Bronchial epithelial cell (primary cell): ENCODE measurements around the gene RIT2. TPM values are rescaled to one million over a fixed set of nuclear protein-coding genes. Genes with fewer than 3 reads are reported as not detected.

Source experiments
- DNase-seq: peaks from one replicate; pipeline ENCODE4 v3.0.0-alpha.2; 2010; ENCODE audit warnings: low read depth
- FAIRE-seq: peaks from 2 replicates; lab custom pipeline; 2011; peaks lifted over from hg19 to GRCh38; lab: Jason Lieb, UNC
- H3K27me3 ChIP-seq: 2 replicates; pipeline ENCODE4 v1.5.1; 2011; ENCODE audit warnings: low read length; ENCODE audit not compliant: control insufficient read depth, insufficient read depth
- H3K36me3 ChIP-seq: 2 replicates; pipeline ENCODE4 v1.5.1; 2011; ENCODE audit warnings: low read length; ENCODE audit not compliant: control insufficient read depth, insufficient read depth
- H3K4me3 ChIP-seq: 2 replicates; pipeline ENCODE4 v1.5.1; 2011; ENCODE audit warnings: mild to moderate bottlenecking, low read depth, low read length, control low read depth
- total RNA-seq: library from RNA; depleted of rRNA; stranded (reverse); fragments of >200 nt; gene quantifications from 2 replicates; pipeline ENCODE4 v1.2.1, GENCODE V29; 2014
- TF ChIP-seq, protein P1 (sequence below): IDR thresholded peaks from 2 replicates; pipeline ENCODE4 v1.5.1; 2011; ENCODE audit warnings: mild to moderate bottlenecking, moderate library complexity, low read length, control low read depth, inconsistent platforms; ENCODE audit not compliant: insufficient read depth, severe bottlenecking

The RIT2 gene
- total RNA-seq, 1 donor from 2014 or later, result not detected

DNA sequence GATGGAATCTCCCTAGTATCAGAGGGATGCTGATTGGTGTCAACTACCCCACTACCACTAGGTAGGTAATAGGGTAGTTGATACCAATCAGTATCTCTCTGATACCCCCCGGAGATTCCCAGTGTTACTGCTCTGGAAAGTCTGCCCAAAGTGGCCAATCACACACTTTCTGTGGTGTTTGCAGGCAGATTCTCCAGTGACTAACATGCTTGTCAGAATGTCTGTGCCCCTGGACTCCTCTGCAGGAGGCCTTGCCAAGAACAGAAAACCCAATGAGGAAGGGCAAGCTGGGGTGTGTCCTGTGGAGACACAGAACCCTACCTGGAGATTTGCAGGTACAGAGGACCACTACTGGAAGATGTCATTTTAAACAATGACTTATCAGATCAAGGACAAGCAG lies 135.1 kb downstream of the RIT2 start:
- DNase-seq, result no peak
- no peak overlapping the region for H3K4me3 ChIP-seq
- H3K36me3 ChIP-seq, result no peaks in the 10 kb centered on the region
- TF ChIP-seq, protein P1, sequence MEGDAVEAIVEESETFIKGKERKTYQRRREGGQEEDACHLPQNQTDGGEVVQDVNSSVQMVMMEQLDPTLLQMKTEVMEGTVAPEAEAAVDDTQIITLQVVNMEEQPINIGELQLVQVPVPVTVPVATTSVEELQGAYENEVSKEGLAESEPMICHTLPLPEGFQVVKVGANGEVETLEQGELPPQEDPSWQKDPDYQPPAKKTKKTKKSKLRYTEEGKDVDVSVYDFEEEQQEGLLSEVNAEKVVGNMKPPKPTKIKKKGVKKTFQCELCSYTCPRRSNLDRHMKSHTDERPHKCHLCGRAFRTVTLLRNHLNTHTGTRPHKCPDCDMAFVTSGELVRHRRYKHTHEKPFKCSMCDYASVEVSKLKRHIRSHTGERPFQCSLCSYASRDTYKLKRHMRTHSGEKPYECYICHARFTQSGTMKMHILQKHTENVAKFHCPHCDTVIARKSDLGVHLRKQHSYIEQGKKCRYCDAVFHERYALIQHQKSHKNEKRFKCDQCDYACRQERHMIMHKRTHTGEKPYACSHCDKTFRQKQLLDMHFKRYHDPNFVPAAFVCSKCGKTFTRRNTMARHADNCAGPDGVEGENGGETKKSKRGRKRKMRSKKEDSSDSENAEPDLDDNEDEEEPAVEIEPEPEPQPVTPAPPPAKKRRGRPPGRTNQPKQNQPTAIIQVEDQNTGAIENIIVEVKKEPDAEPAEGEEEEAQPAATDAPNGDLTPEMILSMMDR, result no peak
- FAIRE-seq, result no peak
- H3K27me3 ChIP-seq, result no peaks in the 10 kb centered on the region

DNA sequence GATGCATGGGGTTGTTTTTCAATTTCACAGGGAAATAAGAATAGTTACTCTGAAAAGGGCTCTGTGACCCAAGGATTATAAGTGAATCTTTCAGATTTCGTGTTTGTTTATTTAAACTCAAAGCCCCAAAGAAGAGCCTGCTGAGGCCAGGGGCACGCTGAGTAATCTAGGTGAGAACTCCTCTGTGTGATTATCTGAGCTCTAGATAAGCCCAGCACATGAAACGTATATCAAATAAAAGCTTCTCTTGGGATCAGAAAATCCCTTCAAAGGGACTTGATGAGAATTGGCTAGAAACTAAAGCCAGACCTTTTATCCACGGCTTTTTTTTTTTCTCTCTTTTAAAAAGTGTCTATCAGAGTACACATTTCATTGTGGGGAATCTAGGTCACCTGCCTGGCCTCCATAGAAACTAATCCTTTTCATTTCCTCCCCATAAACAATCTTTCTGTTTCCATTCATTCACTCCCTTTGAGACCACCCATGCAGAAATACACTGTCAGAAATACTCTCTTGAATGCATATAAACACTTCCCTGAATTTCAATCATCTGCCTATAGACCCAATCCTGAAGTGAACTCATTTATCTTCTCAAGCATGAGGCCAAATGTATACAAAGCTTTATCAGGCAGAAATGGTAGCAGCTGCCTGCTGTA lies 137.4 kb downstream of the RIT2 start:
- no peak overlapping the region for H3K4me3 ChIP-seq
- FAIRE-seq, result no peak
- H3K36me3 ChIP-seq, result no peaks in the 10 kb centered on the region
- TF ChIP-seq, protein P1, result no peak
- no peaks in the 10 kb centered on the region for H3K27me3 ChIP-seq
- DNase-seq, result no peak

DNA sequence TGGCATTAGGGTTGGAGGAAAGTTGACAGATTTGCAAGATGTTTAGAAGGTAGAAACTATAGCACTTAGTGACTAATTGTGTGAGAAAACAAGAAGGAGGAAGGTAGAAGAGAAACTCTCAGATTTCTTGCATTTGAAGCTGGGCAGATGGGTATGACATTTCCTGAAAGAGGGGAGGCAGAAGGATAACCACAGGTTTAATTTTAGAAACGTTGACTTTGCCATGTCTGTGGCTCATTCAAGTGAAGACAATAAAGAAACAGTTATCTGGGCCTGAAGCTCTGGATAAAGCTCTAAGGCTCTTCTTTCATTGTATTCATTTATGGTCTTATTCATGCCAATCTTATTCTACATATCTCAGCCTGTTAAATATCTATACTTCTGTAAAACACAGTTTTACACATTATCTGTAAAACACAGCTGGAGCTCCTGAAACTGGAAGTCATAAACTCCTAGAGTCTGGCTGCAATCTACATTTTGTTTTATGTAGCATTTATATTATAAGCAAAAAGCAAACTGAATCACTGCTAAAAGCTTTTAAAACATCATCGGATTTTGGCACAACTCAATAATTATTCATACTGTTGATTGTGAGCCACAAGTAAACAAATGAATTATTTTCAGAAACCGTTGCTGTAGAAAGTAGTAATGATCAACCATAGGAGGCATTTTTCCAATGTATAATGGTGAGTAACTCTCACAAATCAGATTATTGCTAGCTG lies 138.5 kb downstream of the RIT2 start:
- DNase-seq (no peak), FAIRE-seq (no peak)
- no peak overlapping the region for H3K4me3 ChIP-seq
- H3K27me3 ChIP-seq, result no peaks in the 10 kb centered on the region
- H3K36me3 ChIP-seq, result no peaks in the 10 kb centered on the region
- TF ChIP-seq, protein P1, result no peak

DNA sequence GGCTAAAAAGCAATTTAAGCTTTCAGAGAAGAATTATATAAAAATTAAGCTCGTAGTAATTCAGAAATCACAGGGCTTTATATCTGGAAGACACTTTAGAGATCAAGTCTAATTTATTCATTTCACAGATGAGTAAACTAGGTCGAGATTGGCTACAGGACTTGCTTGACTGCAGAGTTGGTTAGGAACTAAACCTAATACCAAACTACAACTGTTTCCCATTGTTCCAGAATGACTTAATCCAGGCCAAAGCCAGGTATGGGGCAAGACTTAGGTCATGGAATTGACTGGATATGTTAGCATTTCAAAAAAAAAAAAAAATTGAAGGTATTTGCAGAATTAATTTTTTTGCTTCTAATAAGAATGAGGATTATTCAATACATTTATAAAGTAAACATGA lies 146.1 kb downstream of the RIT2 start:
- no peak for FAIRE-seq
- TF ChIP-seq, protein P1, result no peak

GRCh38 chr18:42961298-42961697 lies 154.2 kb downstream of the RIT2 start:
- TF ChIP-seq, protein P1, result no peak
- Histone ChIP-seq H3K27me3 (no peaks in the 10 kb centered on the region), H3K36me3 (no peaks in the 10 kb centered on the region), H3K4me3 (no peak overlapping the region)
- FAIRE-seq, result no peak
- DNase-seq, result no peak

More for the DNA sequence above, 146.1 kb downstream of the RIT2 start:
- no peak for DNase-seq
- Histone ChIP-seq H3K36me3 (no peaks in the 10 kb centered on the region), H3K27me3 (no peaks in the 10 kb centered on the region), H3K4me3 (no peak overlapping the region)
